PC-9 (cell line): Measurements from ENCODE around the gene P3H3. TPM values are rescaled to one million over a fixed set of nuclear protein-coding genes. Genes with fewer than 3 reads are reported as not detected.

Experiments used
- BruUV-seq: library from RNA; stranded (reverse); fragments of 400-500 nt; replicated peaks from 2 replicates; lab custom pipeline; 2021; lab: Mats Ljungman, UMichigan
- CTCF ChIA-PET: fragments of 300-600 bp; sonication (Branson Sonifier 250); formaldehyde crosslinking; loops from one replicate; lab custom pipeline; 2022; ENCODE audit warnings: antibody characterized with exemption; lab: Charles Lee
- POLR2A ChIA-PET: fragments of 300-600 bp; sonication (Branson Sonifier 250); formaldehyde crosslinking; loops from one replicate; lab custom pipeline; 2022; ENCODE audit warnings: antibody characterized with exemption; ENCODE audit not compliant: unreplicated experiment; lab: Charles Lee
- DNase-seq, 2 experiments: peaks; one replicate each; pipeline versions ENCODE4 v3.0.0 to v3.0.0-alpha.2; 2015 to 2022; ENCODE audit warnings: mixed read lengths in 1 of 2
- H2AFZ ChIP-seq: fragments of 200-600 bp; sonication (generic); 2 replicates; pipeline ENCODE4 v1.8.1; 2017; ENCODE audit warnings: antibody characterized with exemption
- H3F3A ChIP-seq: fragments of 200-600 bp; sonication (generic); 2 replicates; pipeline ENCODE4 v1.8.1; 2017; ENCODE audit warnings: antibody characterized with exemption, mild to moderate bottlenecking, low read depth; ENCODE audit not compliant: insufficient read depth
- H3K27ac ChIP-seq: fragments of 200-600 bp; sonication (generic); 2 replicates; pipeline ENCODE4 v1.6.1; 2016; ENCODE audit warnings: mixed run types
- H3K27me3 ChIP-seq: fragments of 200-600 bp; sonication (generic); 2 replicates; pipeline ENCODE4 v1.6.1; 2016; ENCODE audit warnings: low read depth, mixed run types; ENCODE audit not compliant: insufficient read depth
- H3K36me3 ChIP-seq: fragments of 200-600 bp; sonication (generic); 2 replicates; pipeline ENCODE4 v1.6.1; 2016; ENCODE audit warnings: low read depth, mixed run types
- H3K4me1 ChIP-seq: fragments of 200-600 bp; sonication (generic); replicated peaks from 2 replicates; pipeline ENCODE4 v1.6.1; 2016; ENCODE audit warnings: mixed run types; ENCODE audit not compliant: insufficient read depth
- H3K4me2 ChIP-seq: fragments of 200-600 bp; sonication (generic); 2 replicates; pipeline ENCODE4 v1.6.1; 2017; ENCODE audit warnings: mixed run types
- H3K4me3 ChIP-seq: fragments of 200-600 bp; sonication (generic); 2 replicates; pipeline ENCODE4 v1.6.1; 2016; ENCODE audit warnings: mixed run types
- H3K79me2 ChIP-seq: fragments of 200-600 bp; sonication (generic); 2 replicates; pipeline ENCODE4 v1.6.1; 2017; ENCODE audit warnings: low read depth, mixed run types
- H3K9me2 ChIP-seq: fragments of 200-600 bp; sonication (generic); 2 replicates; pipeline ENCODE4 v1.8.1; 2017; ENCODE audit warnings: mild to moderate bottlenecking; ENCODE audit not compliant: insufficient read depth
- H3K9me3 ChIP-seq: fragments of 200-600 bp; sonication (generic); 2 replicates; pipeline ENCODE4 v1.8.1; 2016; ENCODE audit warnings: low read depth; ENCODE audit not compliant: insufficient read depth
- H4K20me1 ChIP-seq: fragments of 200-600 bp; sonication (generic); 2 replicates; pipeline ENCODE4 v1.8.1; 2017; ENCODE audit not compliant: insufficient read depth
- EZH2 ChIP-seq: fragments of 200-600 bp; sonication (generic); IDR thresholded peaks from 2 replicates; pipeline ENCODE4 v1.8.0; 2017; ENCODE audit warnings: antibody characterized with exemption, low read depth
- intact Hi-C: fragments of 100-400 bp; cut with micrococcal nuclease; formaldehyde crosslinking; loops from one replicate; pipeline ENCODE4 v1.10.0; 2022; ENCODE audit not compliant: unreplicated experiment
- total RNA-seq: library from RNA; stranded (reverse); gene quantifications from 2 replicates; pipeline ENCODE4 v1.2.3, GENCODE V29; 2021
- TF ChIP-seq, protein P1 (sequence below): fragments of 200-600 bp; sonication (generic); conservative IDR thresholded peaks from 2 replicates; pipeline ENCODE4 v1.6.1; 2017; ENCODE audit warnings: mixed run types, antibody characterized with exemption, mild to moderate bottlenecking, moderate library complexity

P3H3 gene
- total RNA-seq, 1 experiment from 2014 or later, result 0.52 TPM

DNA sequence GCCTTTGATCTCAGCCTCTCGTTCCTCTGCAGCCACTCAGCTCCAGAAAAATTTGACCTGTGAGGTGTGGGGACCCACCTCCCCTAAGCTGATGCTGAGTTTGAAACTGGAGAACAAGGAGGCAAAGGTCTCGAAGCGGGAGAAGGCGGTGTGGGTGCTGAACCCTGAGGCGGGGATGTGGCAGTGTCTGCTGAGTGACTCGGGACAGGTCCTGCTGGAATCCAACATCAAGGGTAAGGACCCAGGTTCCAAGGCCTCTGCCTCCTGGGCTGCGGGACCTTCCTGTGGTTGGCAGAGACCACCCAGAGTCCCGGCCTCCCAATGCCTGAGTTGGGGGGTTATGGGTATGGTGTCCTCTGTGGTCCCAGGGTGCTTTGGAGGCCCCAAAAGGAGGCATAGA lies 11.1 kb upstream of the P3H3 start:
- no TSS peak for BruUV-seq
- no peak for TF ChIP-seq EZH2
- TF ChIP-seq, protein P1, sequence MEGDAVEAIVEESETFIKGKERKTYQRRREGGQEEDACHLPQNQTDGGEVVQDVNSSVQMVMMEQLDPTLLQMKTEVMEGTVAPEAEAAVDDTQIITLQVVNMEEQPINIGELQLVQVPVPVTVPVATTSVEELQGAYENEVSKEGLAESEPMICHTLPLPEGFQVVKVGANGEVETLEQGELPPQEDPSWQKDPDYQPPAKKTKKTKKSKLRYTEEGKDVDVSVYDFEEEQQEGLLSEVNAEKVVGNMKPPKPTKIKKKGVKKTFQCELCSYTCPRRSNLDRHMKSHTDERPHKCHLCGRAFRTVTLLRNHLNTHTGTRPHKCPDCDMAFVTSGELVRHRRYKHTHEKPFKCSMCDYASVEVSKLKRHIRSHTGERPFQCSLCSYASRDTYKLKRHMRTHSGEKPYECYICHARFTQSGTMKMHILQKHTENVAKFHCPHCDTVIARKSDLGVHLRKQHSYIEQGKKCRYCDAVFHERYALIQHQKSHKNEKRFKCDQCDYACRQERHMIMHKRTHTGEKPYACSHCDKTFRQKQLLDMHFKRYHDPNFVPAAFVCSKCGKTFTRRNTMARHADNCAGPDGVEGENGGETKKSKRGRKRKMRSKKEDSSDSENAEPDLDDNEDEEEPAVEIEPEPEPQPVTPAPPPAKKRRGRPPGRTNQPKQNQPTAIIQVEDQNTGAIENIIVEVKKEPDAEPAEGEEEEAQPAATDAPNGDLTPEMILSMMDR, result no peak
- H3K4me1 ChIP-seq, result no peaks in the 10 kb centered on the region; the same call in 1 of the 2 replicates
- CTCF ChIA-PET, result no interaction called here
- peaks cover 55% of the 10 kb centered on the region for H3K27me3 ChIP-seq
- intact Hi-C loops, result no loop called here
- H3K4me2 ChIP-seq, result no peak overlapping the region
- H4K20me1 ChIP-seq, result no peaks in the 10 kb centered on the region
- no peaks in the 10 kb centered on the region for H3F3A ChIP-seq
- no peak overlapping the region for H3K27ac ChIP-seq
- no peaks in the 10 kb centered on the region for H3K9me2 ChIP-seq
- no peak overlapping the region for H3K4me3 ChIP-seq
- H3K79me2 ChIP-seq, result no peaks in the 10 kb centered on the region
- H3K36me3 ChIP-seq, result no peaks in the 10 kb centered on the region
- no peak overlapping the region for H2AFZ ChIP-seq
- no peak for DNase-seq
- POLR2A ChIA-PET, result no interaction called here
- no peaks in the 10 kb centered on the region for H3K9me3 ChIP-seq

DNA sequence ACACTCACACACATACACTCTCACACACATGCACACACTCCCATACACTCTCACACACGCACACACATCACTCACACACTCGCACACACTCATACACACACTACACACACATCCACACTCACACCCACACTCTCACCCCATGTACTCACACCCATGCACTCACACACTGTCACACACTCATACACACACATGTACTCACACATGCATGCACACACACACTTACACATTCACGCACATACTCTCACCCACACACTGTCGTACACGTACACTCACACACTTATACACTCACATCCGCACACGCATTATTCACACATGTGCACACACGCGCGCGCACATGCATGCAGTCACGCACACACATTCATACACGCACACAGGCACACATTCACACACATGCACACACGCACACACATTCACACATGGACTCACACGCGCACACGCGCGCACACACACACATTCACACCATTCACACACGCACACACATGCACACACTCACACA lies 10.5 kb upstream of the P3H3 start:
- BruUV-seq, result no TSS peak
- H3F3A ChIP-seq, result no peaks in the 10 kb centered on the region
- POLR2A ChIA-PET, result no interaction called here
- no peaks in the 10 kb centered on the region for H3K9me2 ChIP-seq
- H3K4me1 ChIP-seq, result no peaks in the 10 kb centered on the region; the same call in 1 of the 2 replicates
- H3K9me3 ChIP-seq, result no peaks in the 10 kb centered on the region
- TF ChIP-seq, protein P1, result no peak
- intact Hi-C loops, result no loop called here
- H2AFZ ChIP-seq, result no peak overlapping the region
- H3K4me2 ChIP-seq, result no peak overlapping the region
- CTCF ChIA-PET, result no interaction called here
- no peak overlapping the region for H3K4me3 ChIP-seq
- no peaks in the 10 kb centered on the region for H4K20me1 ChIP-seq
- H3K79me2 ChIP-seq, result no peaks in the 10 kb centered on the region
- peaks cover 61% of the 10 kb centered on the region for H3K27me3 ChIP-seq
- no peaks in the 10 kb centered on the region for H3K36me3 ChIP-seq
- no peak overlapping the region for H3K27ac ChIP-seq
- DNase-seq, result no peak

DNA sequence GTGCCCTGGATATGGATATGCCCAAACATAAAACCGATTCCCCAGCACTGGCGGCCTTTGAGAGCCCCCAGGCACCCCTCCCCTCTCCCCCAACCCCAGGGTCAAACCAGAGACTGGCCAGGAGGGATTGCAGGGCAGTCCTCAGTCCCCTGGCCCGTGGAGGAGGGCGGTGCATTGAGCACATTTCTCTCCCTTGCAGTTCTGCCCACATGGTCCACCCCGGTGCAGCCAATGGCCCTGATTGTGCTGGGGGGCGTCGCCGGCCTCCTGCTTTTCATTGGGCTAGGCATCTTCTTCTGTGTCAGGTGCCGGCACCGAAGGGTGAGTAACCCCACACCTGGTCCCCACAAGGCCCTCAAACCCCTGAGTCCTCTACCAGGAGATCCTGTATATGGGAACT lies 10.0 kb upstream of the P3H3 start:
- TF ChIP-seq, protein P1, result no peak
- no peak for TF ChIP-seq EZH2
- Histone ChIP-seq H3K4me1 (no peaks in the 10 kb centered on the region; the same call in 1 of the 2 replicates), H3K36me3 (no peaks in the 10 kb centered on the region), H3K27ac (no peak overlapping the region), H4K20me1 (no peaks in the 10 kb centered on the region), H3K9me3 (no peaks in the 10 kb centered on the region), H2AFZ (no peak overlapping the region), H3F3A (no peaks in the 10 kb centered on the region), H3K4me2 (no peak overlapping the region), H3K4me3 (no peak overlapping the region), H3K79me2 (no peaks in the 10 kb centered on the region), H3K9me2 (no peaks in the 10 kb centered on the region), H3K27me3 (peaks cover 66% of the 10 kb centered on the region)
- BruUV-seq, result no TSS peak
- no peak for DNase-seq
- POLR2A ChIA-PET, result no interaction called here
- CTCF ChIA-PET, result no interaction called here
- intact Hi-C loops, result no loop called here
